ENCODE measurements around the gene DNAH1.
"Not testable (repeated sequence)": the region's sequence is repeated elsewhere in the genome, so short reads cannot be mapped to it uniquely, and the experiment has no call there.

Gene DNAH1

DNA sequence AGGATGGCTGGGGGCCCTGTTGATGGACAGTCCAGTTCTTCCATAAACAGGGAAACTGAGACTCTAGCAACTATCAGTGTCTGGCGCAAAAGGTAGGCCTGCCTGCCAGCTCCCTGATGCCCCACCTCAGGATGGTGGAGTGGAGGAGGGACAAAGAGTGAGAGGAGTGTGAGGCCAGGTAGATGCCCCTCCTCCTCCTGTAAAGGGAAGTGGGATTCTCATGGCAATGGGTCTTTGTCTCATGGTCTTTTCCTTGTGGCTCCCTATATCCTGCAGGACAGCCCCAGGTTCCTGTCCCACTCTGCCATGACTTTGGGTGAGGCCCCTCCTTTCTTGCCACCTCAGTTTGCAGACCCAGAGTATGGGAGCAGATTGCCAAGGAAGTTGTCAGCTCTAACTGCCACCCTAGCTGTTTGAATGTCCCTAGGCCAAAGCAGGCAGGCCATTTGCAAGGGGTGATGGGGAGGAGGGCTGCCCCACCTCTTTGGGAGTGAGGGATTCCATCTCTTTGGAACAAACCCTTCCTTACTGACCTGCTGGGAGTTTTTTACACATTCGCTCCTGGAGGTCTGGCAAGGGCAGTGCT, 2.8 kb upstream of the DNAH1 start:
- DNase-seq, result no peak

DNA sequence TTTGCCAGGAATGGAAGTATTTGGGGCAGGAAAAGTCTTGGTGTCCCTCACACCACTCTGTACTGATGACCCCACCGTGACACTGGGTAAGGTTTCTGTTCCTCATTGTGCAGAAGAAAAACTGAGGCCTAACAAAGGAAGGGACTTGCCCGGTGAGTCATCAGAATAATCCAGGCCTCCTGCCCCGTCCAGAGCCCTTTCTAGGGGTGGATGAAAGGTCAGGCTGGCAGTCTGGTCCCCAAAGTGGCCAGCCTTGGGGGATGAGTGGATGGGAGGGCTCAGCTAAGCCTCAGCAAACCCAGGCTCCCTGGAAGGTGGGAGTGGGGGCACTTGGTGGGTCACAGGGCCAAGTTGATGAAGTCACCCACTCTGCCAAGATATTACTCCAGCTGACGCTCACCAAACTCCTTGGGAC, 2.3 kb upstream of the DNAH1 start:
- no peak for DNase-seq

DNA sequence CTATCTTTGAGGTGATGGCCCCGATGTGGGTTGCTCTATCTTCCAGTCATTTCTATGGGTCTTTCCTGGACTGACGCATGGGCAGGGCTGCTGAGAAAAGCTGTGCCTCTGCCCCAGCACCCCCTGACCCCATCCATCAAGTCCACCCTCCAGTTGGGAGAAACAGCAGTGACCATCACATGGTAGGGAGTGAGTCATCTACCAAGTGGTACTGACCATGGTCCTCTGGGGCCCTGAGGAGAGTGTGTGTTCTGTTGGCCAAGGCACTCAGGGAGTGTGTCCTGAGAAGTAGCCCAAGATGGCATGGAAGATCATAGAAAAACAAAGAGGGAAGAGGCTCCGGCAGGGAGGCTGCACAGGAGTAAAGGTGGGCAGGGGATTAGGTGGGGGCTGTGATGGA, 1.6 kb upstream of the DNAH1 start:
- no peak for DNase-seq

GRCh38 chr3:52315006-52315405, 1.1 kb upstream of the DNAH1 start:
- no peak for DNase-seq

- DNase-seq, result peak; percentile 34
These were observed 1.3 kb downstream of the DNAH1 start for GRCh38 chr3:52317208-52318000.

- no peak for DNase-seq
These were observed 2.2 kb downstream of the DNAH1 start for GRCh38 chr3:52318186-52318816.

GRCh38 chr3:52319921-52320595, 3.9 kb downstream of the DNAH1 start:
- DNase-seq, result no peak

DNA sequence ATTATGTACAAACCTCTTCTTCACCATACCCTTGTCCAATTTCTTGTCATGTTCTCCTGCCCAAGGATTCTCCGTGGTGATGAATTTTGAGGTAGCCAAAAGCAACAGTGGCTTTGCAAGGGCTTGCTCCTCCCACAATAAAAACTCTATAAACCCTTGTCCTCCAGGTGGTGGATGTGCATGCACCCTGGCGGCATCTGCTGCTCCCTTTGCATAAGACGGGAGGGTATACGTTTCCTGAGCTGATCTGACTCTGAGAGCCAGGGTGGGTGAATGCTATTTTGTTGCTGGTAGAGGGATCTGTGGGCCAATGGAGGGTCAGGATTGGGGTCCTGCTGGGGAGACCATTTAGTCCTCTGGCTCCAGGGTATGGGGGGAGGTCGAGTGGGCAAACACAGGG, 5.4 kb downstream of the DNAH1 start:
- no peak for DNase-seq

DNA sequence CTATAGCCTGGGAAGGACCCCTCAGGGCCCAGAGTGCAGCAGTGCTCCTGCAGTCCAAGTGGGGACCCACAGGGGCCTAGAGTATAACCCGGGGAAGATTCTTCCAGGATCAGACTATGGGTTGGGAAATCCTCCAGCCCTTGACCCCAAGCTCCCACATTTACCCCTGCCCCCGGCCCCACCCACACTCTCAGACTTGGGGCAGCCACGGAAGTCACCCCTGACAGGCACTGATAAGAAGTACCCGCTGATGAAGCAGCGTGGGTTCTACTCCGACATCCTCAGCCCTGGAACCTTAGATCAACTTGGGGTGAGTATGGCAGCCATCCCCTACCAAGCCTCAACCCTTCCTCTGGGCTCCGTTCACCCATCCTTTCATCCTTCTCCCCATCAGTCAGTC, 6.3 kb downstream of the DNAH1 start:
- DNase-seq, result no peak

DNA sequence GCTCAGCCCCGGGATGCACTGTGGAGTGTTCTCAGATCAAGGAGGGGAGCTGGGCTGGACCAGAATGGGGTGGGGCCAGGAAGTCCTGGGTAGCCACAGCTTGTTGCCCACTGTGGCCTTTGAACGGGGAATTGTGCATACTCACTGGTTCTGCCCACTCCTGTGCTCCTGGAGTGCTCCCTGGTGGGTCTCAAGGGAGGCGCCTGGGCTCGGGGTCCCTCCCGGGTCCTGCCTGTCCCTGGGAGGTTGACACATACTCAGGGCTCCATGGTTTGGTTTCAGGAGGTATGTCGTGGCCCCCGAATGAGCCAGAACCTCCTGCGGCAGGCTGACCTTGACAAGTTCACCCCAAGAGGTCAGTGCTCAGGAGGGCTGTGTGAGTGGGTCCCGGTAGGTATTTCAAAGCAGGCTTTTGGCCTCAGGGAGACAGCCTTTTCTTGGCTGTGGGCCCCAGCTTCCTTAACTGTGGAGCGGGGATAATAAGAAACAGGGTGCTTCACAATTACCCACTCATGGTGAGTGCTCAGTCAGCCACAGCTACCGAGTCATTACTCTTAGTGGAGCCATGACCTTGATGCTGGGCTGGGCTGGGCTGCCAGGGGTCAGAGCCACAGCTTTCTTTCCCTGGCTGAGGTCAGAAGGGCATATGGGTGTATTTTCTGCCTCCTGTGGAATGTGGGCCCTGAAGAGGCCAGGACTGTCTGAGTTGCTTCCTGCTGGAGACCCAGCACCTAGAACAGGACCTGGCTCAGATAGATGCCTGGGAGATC, 7.6 kb downstream of the DNAH1 start:
- no peak for DNase-seq

- no peak for DNase-seq
These were observed 8.6 kb downstream of the DNAH1 start for GRCh38 chr3:52324676-52325075.

DNA sequence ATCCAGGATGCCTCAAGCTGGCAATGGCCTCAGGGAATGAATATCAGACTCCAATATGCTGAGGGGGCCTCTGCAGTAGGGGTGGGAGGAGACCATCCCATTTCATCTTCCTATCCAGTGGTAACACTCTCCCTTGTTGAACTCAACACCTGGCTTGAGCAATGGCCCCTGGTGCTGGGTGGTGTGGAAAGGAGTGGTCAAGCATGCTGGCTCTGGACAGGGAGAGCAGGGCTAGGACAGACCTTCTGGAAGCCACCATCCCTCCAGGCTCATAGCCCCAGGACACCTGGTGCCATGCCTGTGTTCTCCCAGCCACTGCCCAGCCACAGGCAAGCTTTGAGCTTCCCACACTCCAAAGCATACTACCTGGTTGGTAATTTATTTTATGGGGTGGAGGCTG, 9.6 kb downstream of the DNAH1 start:
- no peak for DNase-seq

DNA sequence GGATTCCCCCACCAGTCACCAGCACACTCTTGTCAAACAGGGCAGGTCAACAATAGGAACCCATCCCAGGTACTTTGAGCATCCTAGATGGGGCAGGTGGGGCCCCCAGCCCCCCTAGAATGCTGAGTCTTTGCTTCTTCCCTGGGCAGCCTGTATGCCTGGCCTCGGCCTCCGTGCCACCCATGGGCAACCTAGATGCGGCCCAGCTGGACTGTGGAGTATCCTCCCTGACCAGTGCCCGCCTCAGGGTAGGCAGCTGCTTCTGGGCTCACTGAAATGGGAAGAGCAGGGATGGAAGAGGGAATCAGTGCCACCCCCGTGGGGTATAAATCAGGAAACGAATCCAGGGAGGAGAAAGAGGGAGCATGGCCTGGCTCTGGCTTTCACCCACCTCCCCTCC, 10.9 kb downstream of the DNAH1 start:
- no peak for DNase-seq

DNA sequence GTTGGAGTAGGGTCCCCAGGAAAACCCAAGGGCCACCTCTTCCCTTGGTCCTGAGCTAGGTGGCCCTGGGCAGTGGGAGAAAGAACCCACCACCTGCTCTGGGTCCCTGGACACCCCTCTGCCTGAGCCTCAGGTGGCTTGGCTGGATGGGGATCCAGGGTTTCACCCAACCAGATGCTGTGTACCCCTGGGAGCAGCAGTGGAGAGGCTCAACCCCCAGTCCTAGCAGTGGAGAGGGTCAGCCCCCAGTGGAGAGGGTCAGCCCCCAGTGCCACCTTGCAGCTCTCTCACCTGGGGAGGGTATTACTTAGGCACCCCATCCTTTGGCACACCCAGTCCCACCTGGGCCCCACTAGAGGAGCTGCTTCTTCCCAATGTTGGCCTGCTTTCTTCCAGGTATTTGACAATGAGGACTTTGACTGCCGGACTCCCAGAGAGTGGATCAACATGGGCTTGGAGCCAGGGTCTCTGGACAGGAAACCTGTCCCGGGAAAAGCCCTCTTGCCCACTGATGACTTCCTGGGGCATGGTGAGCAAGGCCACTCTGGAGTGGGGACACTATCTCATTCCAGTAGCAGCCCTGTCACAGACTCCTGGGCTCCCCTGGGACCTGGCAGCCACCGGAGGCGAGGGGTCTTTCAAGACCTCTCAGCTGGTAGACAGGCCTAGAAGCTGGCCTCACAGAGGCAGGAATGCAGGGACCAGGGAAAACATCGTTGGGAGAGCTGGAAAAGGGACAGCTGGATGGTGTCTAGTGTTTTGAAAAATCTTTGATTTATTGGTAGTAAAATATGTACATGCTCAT, 11.6 kb downstream of the DNAH1 start:
- DNase-seq, result no peak

DNA sequence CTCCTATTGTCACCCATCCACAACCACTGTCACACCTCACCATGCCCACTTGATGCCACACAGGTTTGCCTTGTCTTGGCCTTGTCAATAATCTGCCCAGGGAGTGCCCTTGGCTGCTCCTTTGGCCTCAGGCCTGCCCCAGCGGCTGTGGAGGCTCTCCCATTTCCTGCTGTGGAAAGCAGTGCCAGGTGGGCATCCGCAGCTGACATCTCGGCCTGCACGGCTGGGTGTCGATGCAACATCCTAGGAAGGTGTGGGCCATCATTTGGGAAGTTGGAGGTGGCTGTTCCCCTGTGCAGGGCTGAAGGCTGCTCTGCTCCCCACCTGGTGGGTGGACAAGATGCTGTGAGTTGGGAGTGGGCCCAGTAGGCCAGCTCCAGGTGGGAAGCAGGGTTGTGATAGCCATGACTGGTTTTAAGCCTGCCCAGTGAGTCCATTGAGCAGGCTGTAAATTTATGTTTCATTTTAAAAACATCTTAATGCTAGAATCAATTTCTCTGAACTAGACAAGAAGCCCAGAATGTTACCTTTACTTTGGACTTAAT, 12.5 kb downstream of the DNAH1 start:
- no peak for DNase-seq

DNA sequence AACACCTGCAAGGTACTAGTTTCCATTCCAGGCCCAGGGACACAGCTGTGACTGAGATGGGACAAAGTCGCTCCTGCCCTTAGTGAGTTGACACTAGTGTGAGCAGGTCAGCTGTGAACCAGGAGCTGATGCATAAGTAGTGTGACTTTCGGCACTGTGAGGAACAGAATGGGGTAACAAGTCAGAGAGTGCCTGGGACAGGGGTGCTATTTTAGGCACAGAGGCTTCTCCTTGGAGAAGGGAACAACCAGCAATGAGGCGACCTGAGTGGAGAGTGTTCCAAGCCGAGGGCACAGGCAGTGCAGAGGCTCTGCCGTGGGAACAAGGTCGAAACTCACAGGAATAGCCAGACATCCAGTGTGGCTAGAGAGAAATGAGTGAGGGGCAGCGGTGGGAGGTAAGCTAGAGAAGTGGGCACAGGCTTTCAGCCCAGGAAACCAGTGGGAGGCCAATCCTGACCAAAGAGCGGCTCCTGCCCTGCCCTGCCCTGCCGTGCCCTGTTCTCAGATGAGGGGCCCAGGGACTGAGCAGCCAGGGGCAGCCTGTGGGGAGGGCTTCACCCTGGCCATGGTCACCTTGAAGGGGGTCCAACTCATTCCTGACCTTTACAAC, 14.2 kb downstream of the DNAH1 start:
- DNase-seq, result no peak

DNA sequence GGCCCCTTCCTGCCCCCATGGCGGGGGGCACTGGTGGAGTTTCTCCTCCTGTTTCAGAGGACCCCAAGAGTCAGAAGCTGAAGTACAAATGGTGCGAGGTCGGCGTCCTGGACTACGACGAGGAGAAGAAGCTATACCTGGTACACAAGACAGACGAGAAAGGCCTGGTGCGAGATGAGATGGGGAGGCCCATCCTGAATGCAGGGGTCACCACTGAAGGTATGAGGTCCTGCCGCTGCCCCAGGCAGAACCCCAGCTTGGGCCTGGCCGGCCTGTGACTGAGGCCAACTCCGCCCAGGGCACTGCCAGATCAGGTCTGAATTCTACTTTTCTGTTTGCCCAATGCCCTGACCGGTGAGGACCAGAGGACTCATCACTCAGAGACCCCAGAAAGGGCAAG, 15.0 kb downstream of the DNAH1 start:
- no peak for DNase-seq

DNA sequence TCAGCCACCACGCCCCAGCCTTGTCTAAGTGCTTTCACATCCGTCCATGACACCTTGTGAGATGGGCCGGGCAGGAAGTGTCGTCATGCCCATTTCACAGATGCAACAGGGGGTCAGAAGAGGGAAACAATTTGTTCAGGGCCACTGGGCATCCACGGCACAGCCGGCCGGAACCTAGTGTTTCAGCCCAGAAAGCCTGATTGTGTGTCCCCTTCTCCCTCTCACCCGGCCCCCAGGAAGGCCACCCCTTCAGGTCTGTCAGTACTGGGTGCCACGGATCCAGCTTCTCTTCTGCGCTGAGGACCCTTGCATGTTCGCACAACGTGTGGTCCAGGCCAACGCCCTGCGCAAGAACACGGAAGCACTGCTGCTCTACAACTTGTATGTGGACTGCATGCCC, 15.8 kb downstream of the DNAH1 start:
- DNase-seq, result no peak

- no peak for DNase-seq
These were observed 17.9 kb downstream of the DNAH1 start for GRCh38 chr3:52333869-52334557.

- not testable (repeated sequence) for DNase-seq
These were observed 22.0 kb downstream of the DNAH1 start for GRCh38 chr3:52338131-52338530.

All from fibroblast of skin of scalp (primary cell).